KOPT-K1 (cell line): ENCODE data around the gene AKAP13.
A peak's percentile ranks its signal among the peaks of the same experiment; 100 is the strongest.

ENCODE experiments used
- H3K27ac ChIP-seq: fragments of 200-600 bp; sonication (generic); 2 replicates; pipeline ENCODE4 v1.5.1; 2016; ENCODE audit warnings: antibody characterized with exemption, mild to moderate bottlenecking, low read depth, low read length; ENCODE audit not compliant: poor library complexity, severe bottlenecking
- H3K36me3 ChIP-seq: fragments of 200-600 bp; sonication (generic); 2 replicates; pipeline ENCODE4 v1.5.1; 2017; ENCODE audit warnings: antibody characterized with exemption, mild to moderate bottlenecking, low read length, moderate library complexity; ENCODE audit not compliant: insufficient read depth
- H3K9me3 ChIP-seq: fragments of 200-600 bp; sonication (generic); 2 replicates; pipeline ENCODE4 v1.5.1; 2017; ENCODE audit warnings: antibody characterized with exemption, low read length, mild to moderate bottlenecking; ENCODE audit not compliant: insufficient read depth, poor library complexity, severe bottlenecking

The AKAP13 gene

DNA sequence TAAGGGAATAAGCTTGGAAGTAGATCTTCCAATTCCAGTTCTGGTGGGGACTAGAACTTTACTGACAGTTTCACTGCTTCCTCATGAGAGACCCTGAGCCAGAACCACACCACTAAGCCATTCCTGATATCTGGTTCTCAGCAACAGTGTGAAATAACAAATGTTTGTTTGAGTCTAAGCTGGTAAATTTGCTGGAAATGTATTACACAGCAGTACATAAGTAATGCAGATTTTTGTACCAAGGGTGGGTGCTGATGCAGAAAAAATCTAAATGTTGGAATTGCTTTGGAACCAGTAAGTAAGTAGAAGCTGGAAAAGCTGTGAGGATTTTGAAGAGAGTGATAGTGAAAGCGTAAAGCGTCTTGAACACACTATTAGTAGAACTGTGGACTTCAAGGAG lies 14.4 kb upstream of the AKAP13 start:
- Histone ChIP-seq H3K36me3 (no peaks in the 10 kb centered on the region), H3K9me3 (no peaks in the 10 kb centered on the region), H3K27ac (no peak overlapping the region)

DNA sequence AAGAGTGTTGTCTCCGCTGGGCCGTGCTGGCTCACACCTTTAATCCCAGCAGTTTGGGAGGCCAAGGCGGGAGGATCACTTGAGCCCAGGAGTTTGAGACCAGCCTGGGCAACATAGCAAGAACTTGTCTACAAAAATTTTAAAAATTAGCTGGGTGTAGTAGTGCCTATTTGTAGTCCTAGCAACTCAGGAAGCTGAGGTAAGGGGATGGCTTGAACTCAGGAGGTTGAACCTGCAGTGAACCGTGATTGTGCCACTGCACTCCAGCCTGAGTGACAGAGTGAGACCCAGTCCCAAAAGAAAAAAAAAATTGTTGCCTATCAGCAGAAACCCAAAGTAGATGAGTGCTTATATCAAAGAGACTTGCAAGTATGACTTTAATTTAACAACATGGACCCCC lies 12.7 kb upstream of the AKAP13 start:
- no peaks in the 10 kb centered on the region for H3K36me3 ChIP-seq
- H3K27ac ChIP-seq: no peak overlapping the region
- H3K9me3 ChIP-seq: no peaks in the 10 kb centered on the region

DNA sequence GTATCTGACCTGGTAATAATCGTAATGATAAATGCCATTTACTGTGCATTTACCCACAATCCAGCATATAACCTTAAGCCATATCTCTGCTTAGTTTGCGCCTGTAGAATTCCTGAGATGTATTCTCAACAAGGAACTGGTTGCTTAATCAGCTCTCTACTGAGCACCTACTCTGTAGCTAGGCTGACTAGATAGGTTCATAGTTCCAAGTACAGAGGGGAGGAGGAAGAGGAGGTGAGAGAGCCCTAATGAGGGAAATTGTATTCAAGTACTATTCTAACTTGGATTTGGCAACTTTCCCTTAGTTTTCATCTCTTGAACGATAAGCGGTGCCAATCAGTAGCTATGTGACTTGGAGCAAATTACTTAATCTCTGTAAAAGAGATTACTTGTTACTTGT lies 5.6 kb upstream of the AKAP13 start:
- Histone ChIP-seq H3K9me3 (no peaks in the 10 kb centered on the region), H3K27ac (no peak overlapping the region), H3K36me3 (no peaks in the 10 kb centered on the region)

DNA sequence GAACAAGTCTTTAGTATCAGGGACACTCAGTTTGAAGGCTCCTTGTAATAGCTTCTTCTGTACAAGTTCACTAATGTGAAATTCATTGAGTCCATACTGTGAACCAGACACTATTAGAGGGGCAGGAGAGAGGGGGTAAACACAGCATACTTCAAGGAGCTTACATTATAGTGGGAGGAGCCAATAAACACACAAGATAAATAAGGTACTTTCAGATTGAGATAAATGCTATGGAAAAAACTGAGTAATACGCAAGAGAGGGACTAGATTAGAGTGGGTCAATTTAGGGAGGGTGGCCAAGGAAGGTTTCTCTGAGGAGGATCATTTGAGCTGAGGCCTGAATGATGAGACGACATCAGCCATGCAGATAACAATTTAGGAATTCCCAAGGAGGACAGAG lies 3.1 kb upstream of the AKAP13 start:
- Histone ChIP-seq H3K36me3 (no peaks in the 10 kb centered on the region), H3K27ac (no peak overlapping the region), H3K9me3 (no peaks in the 10 kb centered on the region)

DNA sequence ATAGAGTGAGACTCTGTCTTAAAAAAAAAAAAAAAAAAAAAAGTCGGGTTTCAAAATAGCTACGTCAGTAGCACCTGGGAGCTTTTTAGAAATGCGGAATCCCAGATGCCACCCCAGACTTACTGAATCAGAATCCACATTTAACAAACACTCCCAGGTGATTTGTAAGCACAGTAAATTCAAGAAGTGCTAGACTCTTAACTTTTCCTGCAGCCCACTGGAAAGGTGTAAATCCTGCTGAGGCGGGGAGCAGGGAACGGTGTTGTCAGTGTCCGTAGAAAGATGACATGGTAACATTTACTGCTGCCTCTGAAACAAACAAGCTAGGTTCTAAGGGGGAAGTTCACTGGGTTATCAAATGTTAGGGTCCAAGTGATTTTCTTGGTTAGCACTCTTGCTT lies 2.4 kb upstream of the AKAP13 start:
- Histone ChIP-seq H3K9me3 (no peaks in the 10 kb centered on the region), H3K36me3 (no peaks in the 10 kb centered on the region), H3K27ac (no peak overlapping the region)

DNA sequence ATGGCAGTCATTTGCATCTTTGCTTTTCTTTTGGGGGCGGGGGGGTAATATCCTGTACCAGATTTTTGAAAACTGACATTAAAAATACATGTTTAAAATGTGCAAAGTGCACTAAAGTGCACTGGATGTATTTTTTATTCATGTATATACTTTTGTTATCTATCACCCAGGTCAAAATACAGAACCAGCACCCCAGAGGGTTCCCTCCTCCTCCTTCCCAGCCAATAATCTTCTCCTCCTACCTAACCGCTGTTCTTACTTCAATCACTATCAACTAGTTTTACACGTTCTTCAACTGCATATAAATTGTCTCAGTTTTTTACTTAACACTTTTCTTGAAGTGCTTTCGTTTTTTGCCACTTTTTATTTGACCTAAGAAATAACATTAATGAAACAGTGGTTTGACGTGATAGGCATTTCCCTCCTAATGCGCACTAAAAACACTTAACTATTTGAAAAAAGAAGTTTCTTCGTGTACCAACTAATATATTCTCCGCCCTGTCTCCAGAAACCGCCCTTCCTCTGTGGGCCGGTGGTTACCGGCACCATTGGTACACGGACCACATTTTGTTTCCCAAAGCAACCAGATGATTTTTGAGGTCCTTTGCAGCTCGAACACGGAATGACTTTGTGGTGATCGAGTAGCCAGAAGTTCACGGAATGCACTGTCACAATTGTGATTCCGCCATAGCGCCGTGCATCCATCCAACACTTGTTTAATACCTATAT lies 836 bp upstream of the AKAP13 start:
- Histone ChIP-seq H3K36me3 (no peaks in the 10 kb centered on the region), H3K27ac (peak overlapping the region; percentile 42), H3K9me3 (no peaks in the 10 kb centered on the region)

DNA sequence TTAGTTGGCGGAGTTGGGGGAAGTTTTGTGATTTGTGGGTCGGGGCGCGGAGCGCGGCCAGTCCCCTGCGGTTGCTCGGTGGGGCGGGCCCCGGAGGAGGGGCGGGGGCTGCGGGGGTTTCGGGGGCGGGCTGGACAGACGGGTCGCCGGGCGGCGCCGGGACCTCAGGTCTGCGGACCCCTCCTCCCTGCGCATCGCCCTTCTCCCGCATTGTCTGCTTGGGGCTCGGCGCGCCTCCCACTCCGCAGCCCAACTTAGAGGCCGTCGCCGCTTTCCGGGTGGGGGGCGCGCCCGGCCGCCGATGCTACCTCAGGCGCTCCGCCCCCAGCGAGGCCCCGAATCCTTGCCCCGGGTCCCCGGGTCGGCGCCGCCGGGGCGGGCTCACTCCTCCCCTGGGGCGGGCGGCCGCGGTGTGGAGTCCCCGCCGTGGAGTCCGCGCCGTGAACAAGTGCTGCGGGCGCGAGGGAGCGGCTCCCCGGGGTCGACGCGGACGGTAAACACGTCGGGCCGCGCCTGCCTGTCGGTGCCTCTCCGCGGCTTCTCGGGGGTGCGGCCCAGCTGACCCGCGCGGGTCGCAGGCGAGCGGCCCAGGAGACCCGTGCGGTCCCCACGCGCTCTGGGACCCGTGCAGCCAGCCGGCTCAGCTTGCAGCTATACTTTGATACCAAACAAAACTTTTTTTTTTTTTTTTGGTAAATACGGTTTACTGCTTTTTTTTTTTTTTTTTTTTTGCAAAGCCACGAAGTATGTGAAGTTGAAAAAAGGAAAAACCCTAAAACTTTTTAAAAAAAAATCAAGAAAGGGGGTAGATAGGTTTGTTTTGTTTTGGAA lies 624 bp downstream of the AKAP13 start:
- Histone ChIP-seq H3K9me3 (no peaks in the 10 kb centered on the region), H3K27ac (peak overlapping the region; percentile 31)

DNA sequence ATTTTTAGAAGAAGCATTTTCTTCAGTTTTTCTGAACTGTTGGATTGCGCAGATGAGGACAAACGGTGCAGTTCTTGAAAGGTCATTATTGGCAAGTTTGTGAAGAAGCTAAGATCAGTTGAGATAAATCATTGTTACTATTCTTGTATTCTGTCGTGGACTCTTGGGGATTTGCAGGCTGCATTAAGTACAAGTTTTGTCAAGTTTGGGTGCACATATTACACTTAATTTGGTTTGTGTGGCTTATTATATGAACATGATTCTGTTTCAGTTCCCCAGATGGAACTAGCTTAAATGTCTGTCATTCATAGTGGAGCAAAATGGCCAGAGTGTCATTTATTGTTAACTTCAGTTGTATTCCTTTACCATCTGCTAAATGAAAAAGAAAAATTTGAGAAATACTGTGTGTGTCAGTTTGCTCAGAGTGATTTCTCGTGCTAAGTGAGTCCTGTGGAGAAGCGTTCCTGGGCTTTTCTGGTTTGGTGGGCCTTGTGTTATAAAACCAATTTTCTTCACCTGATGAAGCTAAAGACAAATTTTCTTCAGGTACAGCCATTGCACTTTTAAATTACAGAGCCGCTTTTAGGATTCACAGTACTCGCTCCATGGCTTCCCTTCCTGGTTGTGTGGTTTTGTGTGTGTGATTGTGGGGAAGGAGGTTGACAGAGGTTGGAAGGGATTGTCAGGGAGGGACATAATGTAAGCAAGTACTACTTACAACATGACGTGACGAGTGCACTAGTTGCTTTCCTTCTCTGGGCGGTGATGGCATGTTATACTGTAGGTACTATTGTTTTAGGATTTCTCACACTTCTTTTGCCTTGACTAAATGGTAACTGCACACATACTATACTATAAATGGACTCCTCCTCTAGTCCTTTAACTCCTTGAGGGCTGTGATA lies 1.7 kb downstream of the AKAP13 start:
- Histone ChIP-seq H3K27ac (no peak overlapping the region), H3K9me3 (no peaks in the 10 kb centered on the region), H3K36me3 (no peaks in the 10 kb centered on the region)

More for the DNA sequence above, 624 bp downstream of the AKAP13 start:
- no peaks in the 10 kb centered on the region for H3K36me3 ChIP-seq

DNA sequence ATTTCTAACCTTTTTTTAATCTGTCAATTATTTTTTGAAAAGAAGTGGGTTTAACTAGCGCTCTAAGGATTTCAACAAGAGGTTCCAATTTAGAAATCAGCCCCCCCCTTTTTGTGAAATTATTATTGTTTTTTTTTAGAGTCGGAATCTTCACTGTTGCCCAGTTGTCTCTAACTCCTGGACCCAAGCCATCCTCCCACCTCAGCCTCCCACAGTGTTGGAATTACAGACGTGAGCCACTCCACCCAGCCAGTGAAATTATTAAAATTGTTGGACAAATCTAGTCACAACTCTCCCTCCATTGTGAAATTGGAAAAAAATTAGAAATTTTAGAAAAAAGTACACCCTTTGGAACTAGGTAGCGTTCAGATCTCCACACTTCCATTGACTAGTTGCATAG lies 2.5 kb downstream of the AKAP13 start:
- Histone ChIP-seq H3K27ac (no peak overlapping the region), H3K9me3 (no peaks in the 10 kb centered on the region), H3K36me3 (no peaks in the 10 kb centered on the region)

DNA sequence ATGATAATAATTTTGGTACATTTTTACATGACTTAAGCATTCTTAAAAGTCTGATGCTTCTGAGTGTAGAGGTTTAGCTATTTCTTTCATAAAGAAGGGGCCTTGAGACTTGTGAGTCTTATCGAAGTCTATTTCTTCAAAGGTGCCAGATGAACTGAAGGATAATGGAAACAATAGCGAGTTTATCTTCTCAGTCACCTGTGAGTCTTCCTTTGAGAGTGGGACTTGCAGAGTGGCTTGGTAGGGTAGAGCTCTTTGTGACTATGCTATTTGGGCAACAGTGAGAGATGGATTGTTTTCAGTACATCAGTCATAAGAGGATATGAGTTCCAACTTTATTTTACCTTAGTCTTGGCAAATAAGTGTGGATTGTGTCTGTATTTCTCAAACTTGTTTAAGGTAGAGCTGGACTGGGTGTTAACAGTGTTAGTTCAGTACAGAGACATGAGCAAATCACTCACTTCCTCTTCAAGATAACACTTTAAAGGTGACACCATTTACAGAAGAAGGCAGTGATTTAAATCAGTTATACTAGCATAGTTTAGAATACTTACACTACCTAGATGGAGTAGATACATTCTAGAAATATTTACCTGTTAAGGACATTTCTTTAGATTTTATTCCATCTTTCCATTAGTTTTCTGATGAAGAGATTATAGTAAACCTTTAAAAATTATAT lies 3.2 kb downstream of the AKAP13 start:
- no peaks in the 10 kb centered on the region for H3K9me3 ChIP-seq
- no peaks in the 10 kb centered on the region for H3K36me3 ChIP-seq
- H3K27ac ChIP-seq: no peak overlapping the region

DNA sequence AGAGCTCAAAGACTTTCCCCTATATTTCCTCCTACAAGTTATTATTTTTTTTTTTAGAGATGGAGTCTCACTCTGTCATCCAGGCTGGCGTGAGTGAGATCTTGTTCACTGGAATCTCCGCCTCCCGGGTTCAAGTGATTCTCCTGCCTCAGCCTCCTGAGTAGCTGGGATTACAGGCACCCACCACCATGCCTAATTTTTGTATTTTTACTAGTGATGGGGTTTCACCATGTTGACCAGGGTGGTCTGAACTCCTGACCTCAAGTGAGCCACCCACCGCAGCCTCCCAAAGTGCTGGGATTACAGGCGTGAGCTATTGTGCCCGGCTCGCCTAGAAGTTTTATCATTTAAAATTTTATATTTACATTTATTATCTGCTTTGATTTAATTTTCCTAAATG lies 5.9 kb downstream of the AKAP13 start:
- H3K27ac ChIP-seq: no peak overlapping the region
- no peaks in the 10 kb centered on the region for H3K9me3 ChIP-seq
- no peaks in the 10 kb centered on the region for H3K36me3 ChIP-seq

DNA sequence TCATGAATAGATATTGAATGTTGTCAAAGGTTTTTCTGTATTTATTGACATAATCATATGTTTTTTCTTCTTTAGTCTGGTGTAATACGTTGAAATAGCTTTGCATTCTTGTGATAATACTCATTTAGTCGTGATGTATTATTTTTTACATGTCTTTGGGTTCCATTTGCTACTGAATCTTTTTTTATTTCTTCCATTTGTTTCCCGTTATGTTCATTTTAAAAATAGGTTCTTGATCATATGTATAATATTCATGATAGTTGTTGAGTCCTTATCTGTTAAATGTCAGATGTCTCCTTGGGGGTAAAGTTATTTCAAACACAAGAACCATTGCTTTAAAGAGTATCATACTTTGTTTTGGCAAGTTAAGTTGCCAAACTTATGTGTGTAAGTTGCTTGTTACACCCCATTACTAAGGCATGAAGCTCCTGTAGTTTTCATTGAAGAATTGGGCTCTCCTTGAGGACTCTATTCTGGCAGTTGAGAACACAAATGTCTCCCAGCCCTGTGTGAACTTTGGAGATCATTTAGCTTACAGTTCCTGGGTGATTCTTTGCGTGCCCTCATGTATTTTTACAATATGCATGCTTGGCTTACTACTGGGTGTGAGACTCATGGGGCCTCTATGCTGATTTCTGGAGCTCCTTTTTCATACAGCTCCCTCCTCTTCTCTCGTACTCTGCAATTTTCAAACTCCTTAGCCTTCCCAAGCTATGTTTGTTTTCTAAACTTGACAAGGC lies 8.3 kb downstream of the AKAP13 start:
- H3K27ac ChIP-seq: no peak overlapping the region
- H3K9me3 ChIP-seq: no peaks in the 10 kb centered on the region
- no peaks in the 10 kb centered on the region for H3K36me3 ChIP-seq

DNA sequence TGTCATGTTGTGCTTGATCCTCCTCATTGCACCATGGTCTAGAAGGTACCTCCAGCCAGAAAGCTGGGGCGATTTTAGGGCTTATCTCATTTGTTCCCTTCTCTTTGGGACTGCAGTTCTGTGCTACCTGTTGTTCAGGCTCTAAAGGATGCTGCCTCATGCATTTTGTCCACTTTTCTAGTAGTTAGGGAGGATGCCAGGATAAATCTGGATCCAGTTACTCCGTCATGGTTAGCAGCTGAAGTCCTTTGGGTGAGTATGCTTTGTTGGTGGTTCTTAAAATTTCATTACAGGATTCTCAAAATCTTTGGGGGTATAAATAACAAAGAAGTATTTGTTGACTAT lies 8.9 kb downstream of the AKAP13 start:
- Histone ChIP-seq H3K9me3 (no peaks in the 10 kb centered on the region), H3K27ac (no peak overlapping the region), H3K36me3 (no peaks in the 10 kb centered on the region)

DNA sequence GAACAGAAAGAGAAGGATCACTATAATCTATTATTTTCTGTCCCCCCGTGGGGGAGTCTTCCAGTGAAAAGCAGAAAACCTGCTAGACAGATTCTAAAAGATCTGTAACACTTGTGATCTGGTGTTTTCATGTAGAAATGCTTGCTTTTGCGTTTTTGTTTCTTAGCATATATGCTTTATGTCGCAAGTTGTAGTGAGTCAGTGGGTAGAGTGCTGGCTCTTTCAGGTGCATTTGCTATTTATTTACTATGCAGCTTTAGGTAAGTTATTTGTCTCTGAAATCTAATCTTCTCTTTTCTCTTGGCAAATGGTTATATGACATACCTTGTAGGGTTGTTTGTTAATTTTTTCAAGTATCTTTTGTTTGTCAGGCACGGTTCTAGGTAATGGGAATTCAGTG lies 9.4 kb downstream of the AKAP13 start:
- H3K27ac ChIP-seq: no peak overlapping the region
- no peaks in the 10 kb centered on the region for H3K36me3 ChIP-seq
- no peaks in the 10 kb centered on the region for H3K9me3 ChIP-seq
